ENCODE results near the gene CDK6. TPM values are rescaled to one million over a fixed set of nuclear protein-coding genes. Genes with fewer than 3 reads are reported as not detected.

CDK6 gene
- total RNA-seq, 4 donors from 2014 or later: 11.2 to 18.5 (median 13.2) TPM

DNA sequence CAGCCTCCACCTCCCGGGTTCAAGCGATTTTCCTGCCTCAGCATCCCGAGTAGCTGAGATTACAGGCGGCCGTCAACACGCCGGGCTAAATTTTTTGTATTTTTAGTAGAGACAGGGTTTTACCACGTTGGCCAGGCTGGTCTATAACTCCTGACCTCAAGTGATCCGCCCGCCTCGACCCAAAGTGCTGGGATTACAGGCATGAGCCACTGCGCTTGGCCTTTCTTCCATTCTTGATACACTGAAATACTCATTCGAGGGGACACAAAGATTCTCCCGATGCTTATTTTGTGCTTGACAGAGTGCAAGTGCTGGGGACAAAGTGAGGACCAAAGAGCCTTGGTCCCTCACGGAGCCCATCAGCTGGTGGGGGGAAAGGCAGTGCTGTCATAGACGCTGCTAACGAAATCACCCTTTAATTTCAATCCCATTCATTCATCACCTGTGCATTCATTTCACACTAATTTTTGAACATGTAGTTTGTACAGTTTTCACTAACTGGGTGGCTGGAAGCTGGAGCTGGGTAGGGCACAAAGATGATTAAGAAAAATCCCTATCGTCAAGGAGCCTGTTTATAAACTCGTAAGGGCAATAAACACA, 245.6 kb downstream of the CDK6 start:
- no peaks in the 10 kb centered on the region for H3K9me3 ChIP-seq
- WGBS, 2 donors: 42 to 47% methylated on average over 19 of the region's 19 CpGs
- no peaks in the 10 kb centered on the region for H3K27me3 ChIP-seq
- H3K36me3 ChIP-seq: no peaks in the 10 kb centered on the region
- intact Hi-C loops (cut with DNase I): no loop called here
- TF ChIP-seq, protein P1, sequence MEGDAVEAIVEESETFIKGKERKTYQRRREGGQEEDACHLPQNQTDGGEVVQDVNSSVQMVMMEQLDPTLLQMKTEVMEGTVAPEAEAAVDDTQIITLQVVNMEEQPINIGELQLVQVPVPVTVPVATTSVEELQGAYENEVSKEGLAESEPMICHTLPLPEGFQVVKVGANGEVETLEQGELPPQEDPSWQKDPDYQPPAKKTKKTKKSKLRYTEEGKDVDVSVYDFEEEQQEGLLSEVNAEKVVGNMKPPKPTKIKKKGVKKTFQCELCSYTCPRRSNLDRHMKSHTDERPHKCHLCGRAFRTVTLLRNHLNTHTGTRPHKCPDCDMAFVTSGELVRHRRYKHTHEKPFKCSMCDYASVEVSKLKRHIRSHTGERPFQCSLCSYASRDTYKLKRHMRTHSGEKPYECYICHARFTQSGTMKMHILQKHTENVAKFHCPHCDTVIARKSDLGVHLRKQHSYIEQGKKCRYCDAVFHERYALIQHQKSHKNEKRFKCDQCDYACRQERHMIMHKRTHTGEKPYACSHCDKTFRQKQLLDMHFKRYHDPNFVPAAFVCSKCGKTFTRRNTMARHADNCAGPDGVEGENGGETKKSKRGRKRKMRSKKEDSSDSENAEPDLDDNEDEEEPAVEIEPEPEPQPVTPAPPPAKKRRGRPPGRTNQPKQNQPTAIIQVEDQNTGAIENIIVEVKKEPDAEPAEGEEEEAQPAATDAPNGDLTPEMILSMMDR (IDR thresholded peaks at IDR 0.05): no peak
- TF ChIP-seq POLR2A (IDR thresholded peaks at IDR 0.05): no peak
- no peak overlapping the region for H3K27ac ChIP-seq
- no peak overlapping the region for H3K4me3 ChIP-seq (replicated peaks in 1 of 3)
- H3K4me1 ChIP-seq: peaks cover 25 to 30% of the 10 kb centered on the region in 2 donors
- DNase-seq: no peak

DNA sequence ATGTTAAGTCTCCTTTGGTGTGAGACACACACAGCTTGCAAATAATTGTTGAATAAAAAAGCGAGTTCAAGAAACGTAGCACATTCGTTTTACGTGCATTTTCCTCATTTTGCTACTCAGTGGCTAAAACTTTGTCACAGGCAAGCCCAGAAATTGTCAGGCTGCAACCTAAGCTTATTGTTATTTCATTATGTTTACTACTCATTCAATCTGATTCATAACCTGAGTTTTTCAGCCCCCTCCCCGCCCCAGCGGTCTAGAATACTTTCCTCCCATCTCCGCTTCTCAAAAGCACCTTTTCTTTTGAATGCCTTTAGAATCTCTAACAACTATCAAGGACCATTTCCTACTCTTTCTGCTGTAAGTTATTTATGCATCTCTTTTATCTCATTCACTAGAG, 247.3 kb downstream of the CDK6 start:
- 43 to 46% methylated on average over 7 of the region's 7 CpGs for WGBS, 2 donors
- no peaks in the 10 kb centered on the region for H3K27me3 ChIP-seq
- TF ChIP-seq, protein P1 (IDR thresholded peaks at IDR 0.05): no peak
- TF ChIP-seq POLR2A (IDR thresholded peaks at IDR 0.05): no peak
- peak overlapping the region in 2 of 3 donors; percentile 90 to 93 for H3K27ac ChIP-seq
- H3K36me3 ChIP-seq: no peaks in the 10 kb centered on the region
- intact Hi-C loops (cut with DNase I): no loop called here
- no peak for DNase-seq
- no peaks in the 10 kb centered on the region for H3K9me3 ChIP-seq
- peaks cover 25 to 30% of the 10 kb centered on the region in 2 donors for H3K4me1 ChIP-seq
- H3K4me3 ChIP-seq (replicated peaks in 1 of 3): peak overlapping the region in 2 of 3 donors; percentile 76 to 85

DNA sequence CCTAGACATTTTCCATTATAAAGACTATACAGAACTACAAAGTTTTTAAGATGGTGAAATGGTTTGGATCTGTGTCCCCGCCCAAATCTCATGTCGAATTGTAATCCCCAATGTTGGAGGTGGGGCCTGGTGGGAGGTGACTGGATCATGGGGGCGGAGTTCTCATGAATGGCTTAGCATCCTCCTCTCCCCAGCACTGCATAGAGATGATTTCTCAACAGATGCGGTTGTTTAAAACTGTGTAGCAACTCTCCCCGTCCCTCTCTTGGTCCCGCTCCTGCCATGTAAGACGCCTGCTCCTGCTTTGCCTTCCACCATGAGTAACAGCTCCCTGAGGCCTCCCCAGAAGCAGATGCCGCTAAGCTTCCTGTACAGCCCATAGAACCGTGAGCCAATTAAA, 247.8 kb downstream of the CDK6 start:
- H3K4me1 ChIP-seq: peaks cover 25 to 30% of the 10 kb centered on the region in 2 donors

DNA sequence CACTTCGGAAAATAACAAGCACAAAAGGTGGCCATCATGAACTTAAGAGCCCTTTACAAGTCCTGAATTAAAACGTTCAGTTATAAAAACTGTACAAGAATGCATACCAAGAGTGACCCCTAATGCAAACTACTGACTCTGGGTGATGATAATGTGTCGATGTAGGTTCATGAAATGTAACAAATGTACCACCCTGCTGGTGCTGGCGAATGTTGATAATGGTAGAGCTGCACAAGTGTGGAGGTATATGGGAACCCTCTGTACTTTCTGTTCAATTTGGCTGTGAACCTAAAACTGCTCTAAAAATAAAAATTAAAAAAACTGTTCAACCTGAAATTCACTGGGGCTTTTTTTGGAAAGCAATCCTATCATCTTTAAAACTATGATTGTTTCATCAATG, 249.5 kb downstream of the CDK6 start:
- H3K27me3 ChIP-seq: no peaks in the 10 kb centered on the region
- H3K4me3 ChIP-seq (replicated peaks in 1 of 3): no peak overlapping the region
- 45 to 54% methylated on average over 4 of the region's 4 CpGs for WGBS, 2 donors
- TF ChIP-seq POLR2A (IDR thresholded peaks at IDR 0.05): no peak
- TF ChIP-seq, protein P1 (IDR thresholded peaks at IDR 0.05): no peak
- intact Hi-C loops (cut with DNase I): no loop called here
- H3K27ac ChIP-seq: peak overlapping the region in 1 of 3 donors; percentile 19
- peaks cover 25 to 30% of the 10 kb centered on the region in 2 donors for H3K4me1 ChIP-seq
- no peaks in the 10 kb centered on the region for H3K36me3 ChIP-seq
- H3K9me3 ChIP-seq: no peaks in the 10 kb centered on the region
- DNase-seq: no peak

More for the DNA sequence above, 247.8 kb downstream of the CDK6 start:
- DNase-seq: no peak
- Histone ChIP-seq H3K27me3 (no peaks in the 10 kb centered on the region), H3K36me3 (no peaks in the 10 kb centered on the region), H3K9me3 (no peaks in the 10 kb centered on the region), H3K27ac (no peak overlapping the region), H3K4me3 (replicated peaks in 1 of 3) (no peak overlapping the region)
- intact Hi-C loops (cut with DNase I): no loop called here
- no peak for TF ChIP-seq POLR2A (IDR thresholded peaks at IDR 0.05)
- TF ChIP-seq, protein P1 (IDR thresholded peaks at IDR 0.05): no peak
- WGBS, 2 donors: 80 to 88% methylated on average over 9 of the region's 9 CpGs

DNA sequence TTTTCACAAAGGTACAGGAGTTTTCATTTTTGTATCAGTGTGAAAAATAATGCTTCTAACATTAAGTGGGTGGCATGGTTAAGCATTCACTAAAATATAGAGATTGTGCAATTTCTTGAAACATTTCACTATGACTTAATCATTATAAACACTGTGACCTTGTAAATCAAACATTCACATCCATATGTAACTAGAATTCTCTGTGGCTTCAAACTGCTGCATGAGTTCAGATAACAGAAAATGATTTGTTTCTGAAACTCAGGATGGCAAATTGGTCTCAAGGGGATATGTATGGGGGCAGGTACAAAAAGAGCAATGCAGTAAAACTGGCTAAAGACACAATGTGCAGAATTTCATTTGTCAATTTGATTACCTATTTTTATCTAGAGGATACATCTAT, 250.0 kb downstream of the CDK6 start:
- H3K4me3 ChIP-seq (replicated peaks in 1 of 3): no peak overlapping the region
- peaks cover 25 to 30% of the 10 kb centered on the region in 2 donors for H3K4me1 ChIP-seq
- intact Hi-C loops (cut with DNase I): no loop called here
- DNase-seq: no peak
- no peaks in the 10 kb centered on the region for H3K36me3 ChIP-seq
- H3K9me3 ChIP-seq: no peaks in the 10 kb centered on the region
- H3K27ac ChIP-seq: no peak overlapping the region
- H3K27me3 ChIP-seq: no peaks in the 10 kb centered on the region
- TF ChIP-seq, protein P1 (IDR thresholded peaks at IDR 0.05): no peak
- TF ChIP-seq POLR2A (IDR thresholded peaks at IDR 0.05): no peak

Measured in thyroid gland (tissue), 4 donors.